SU-DHL-6 (cell line): ENCODE data around the gene NOP16.

Source experiments
- H2AFZ ChIP-seq: fragments of 200-600 bp; sonication (generic); 2 replicates; pipeline ENCODE4 v1.6.1; 2014; ENCODE audit warnings: low read depth, mild to moderate bottlenecking, moderate library complexity, mixed read lengths, antibody characterized with exemption, low read length; ENCODE audit not compliant: severe bottlenecking
- H3F3A ChIP-seq: fragments of 200-600 bp; shearing (Covaris generic); 2 replicates; pipeline ENCODE4 v1.6.0; 2016; ENCODE audit warnings: antibody characterized with exemption, mild to moderate bottlenecking; ENCODE audit not compliant: insufficient read depth
- H3K27ac ChIP-seq: fragments of 200-600 bp; sonication (generic); 2 replicates; pipeline ENCODE4 v1.5.1; 2016; ENCODE audit warnings: low read depth, mild to moderate bottlenecking, low read length, moderate library complexity, mixed read lengths
- H3K27me3 ChIP-seq: fragments of 200-600 bp; sonication (generic), shearing (Covaris generic); 2 replicates; pipeline ENCODE4 v1.6.0; 2014; ENCODE audit warnings: mild to moderate bottlenecking, low read length
- H3K36me3 ChIP-seq: fragments of 200-600 bp; sonication (generic); 2 replicates; pipeline ENCODE4 v1.6.1; 2014; ENCODE audit warnings: mild to moderate bottlenecking, low read length, mixed read lengths
- H3K4me2 ChIP-seq: fragments of 300-600, 200-600 bp; shearing (Covaris generic), sonication (generic); 2 replicates; pipeline ENCODE4 v1.6.0; 2014; ENCODE audit warnings: low read length, low read depth, mild to moderate bottlenecking; ENCODE audit not compliant: poor library complexity, severe bottlenecking
- H3K4me3 ChIP-seq: fragments of 200-600 bp; sonication (generic); 2 replicates; pipeline ENCODE4 v1.5.1; 2014; ENCODE audit warnings: antibody characterized with exemption, low read length, mild to moderate bottlenecking, mixed read lengths; ENCODE audit not compliant: insufficient read depth, poor library complexity, severe bottlenecking
- H3K79me2 ChIP-seq: fragments of 200-600 bp; sonication (generic); 2 replicates; pipeline ENCODE4 v1.6.1; 2014; ENCODE audit warnings: mild to moderate bottlenecking, low read length, moderate library complexity; ENCODE audit not compliant: insufficient read depth
- H3K9ac ChIP-seq: fragments of 200-600 bp; sonication (generic); 2 replicates; pipeline ENCODE4 v1.7.0; 2014; ENCODE audit warnings: mild to moderate bottlenecking, low read length
- H3K9me2 ChIP-seq: fragments of 200-600 bp; sonication (generic); replicated peaks from 2 replicates; pipeline ENCODE4 v1.6.1; 2014; ENCODE audit warnings: low read length; ENCODE audit not compliant: insufficient read depth
- H3K9me3 ChIP-seq: fragments of 200-600 bp; sonication (generic); 2 replicates; pipeline ENCODE4 v1.6.1; 2014; ENCODE audit warnings: low read length, mixed read lengths; ENCODE audit not compliant: insufficient read depth
- H4K20me1 ChIP-seq: fragments of 200-600 bp; sonication (generic); 2 replicates; pipeline ENCODE4 v1.6.1; 2014; ENCODE audit warnings: low read depth, mild to moderate bottlenecking, antibody characterized with exemption, low read length, moderate library complexity, mixed read lengths
- CTCF ChIP-seq: fragments of 200-600 bp; sonication (generic); IDR thresholded peaks from one replicate; pipeline ENCODE4 v1.5.1; 2017; ENCODE audit warnings: antibody characterized with exemption, mild to moderate bottlenecking, low read length, moderate library complexity; ENCODE audit not compliant: insufficient read depth, poor library complexity, severe bottlenecking
- EZH2phosphoT487 ChIP-seq: fragments of 200-600 bp; sonication (generic), shearing (Covaris generic); conservative IDR thresholded peaks from 2 replicates; pipeline ENCODE4 v1.6.1; 2018; ENCODE audit warnings: mild to moderate bottlenecking, antibody characterized with exemption, low read length, moderate library complexity, mixed read lengths

NOP16 gene

GRCh38 chr5:176355400-176356178 lies 32.8 kb downstream of the NOP16 start:
- peaks cover 42% of the 10 kb centered on the region for H3K79me2 ChIP-seq
- H3K9ac ChIP-seq: no peak overlapping the region
- H3K4me3 ChIP-seq: no peak overlapping the region
- no peaks in the 10 kb centered on the region for H3K9me2 ChIP-seq
- H3K27ac ChIP-seq: no peak overlapping the region
- H3K9me3 ChIP-seq: no peaks in the 10 kb centered on the region
- H3F3A ChIP-seq: 0 out of 2 replicates have a peak, but pooled peaks cover 4% of the 10 kb centered on the region
- no peaks in the 10 kb centered on the region for H3K27me3 ChIP-seq
- no peaks in the 10 kb centered on the region; the same call in 1 of the 2 replicates for H4K20me1 ChIP-seq
- H3K36me3 ChIP-seq: no peaks in the 10 kb centered on the region
- TF ChIP-seq EZH2phosphoT487 (no peak), CTCF (no peak)
- H3K4me2 ChIP-seq: no peak overlapping the region
- no peak overlapping the region for H2AFZ ChIP-seq

- Histone ChIP-seq H3K9me2 (no peaks in the 10 kb centered on the region), H3K27ac (no peak overlapping the region), H3K9ac (no peak overlapping the region), H3K4me3 (no peak overlapping the region), H3K36me3 (no peaks in the 10 kb centered on the region), H3F3A (no peaks in the 10 kb centered on the region), H4K20me1 (no peaks in the 10 kb centered on the region; the same call in 1 of the 2 replicates), H3K4me2 (no peak overlapping the region), H3K9me3 (no peaks in the 10 kb centered on the region), H3K79me2 (peaks cover 29% of the 10 kb centered on the region), H3K27me3 (no peaks in the 10 kb centered on the region), H2AFZ (no peak overlapping the region)
- no peak for TF ChIP-seq EZH2phosphoT487
Measured at GRCh38 chr5:176353533-176353932, 34.9 kb downstream of the NOP16 start.

GRCh38 chr5:176352116-176352878 lies 36.1 kb downstream of the NOP16 start:
- no peaks in the 10 kb centered on the region for H3K9me2 ChIP-seq
- H3K4me3 ChIP-seq: no peak overlapping the region
- no peaks in the 10 kb centered on the region for H3F3A ChIP-seq
- no peaks in the 10 kb centered on the region for H3K36me3 ChIP-seq
- no peak overlapping the region for H3K27ac ChIP-seq
- TF ChIP-seq EZH2phosphoT487 (no peak), CTCF (no peak)
- H3K9ac ChIP-seq: no peak overlapping the region
- H3K79me2 ChIP-seq: peaks cover 19% of the 10 kb centered on the region
- H4K20me1 ChIP-seq: no peaks in the 10 kb centered on the region; the same call in 1 of the 2 replicates
- H2AFZ ChIP-seq: no peak overlapping the region
- no peaks in the 10 kb centered on the region for H3K27me3 ChIP-seq
- no peak overlapping the region for H3K4me2 ChIP-seq
- no peaks in the 10 kb centered on the region for H3K9me3 ChIP-seq
